ENCODE results near the gene GPN2.

- no peak for TF ChIP-seq CTCF (IDR thresholded peaks at IDR 0.05 in 4 of 5, conservative IDR thresholded peaks at IDR 0.05 in 1 of 5)
- no peak for TF ChIP-seq POLR2A (IDR thresholded peaks at IDR 0.05)
Measured at GRCh38 chr1:26839779-26840178, 50.3 kb downstream of the GPN2 start.

Data from gastrocnemius medialis (tissue), 4 donors.